Measurements from ENCODE around the gene FAM171A2. TPM values are rescaled to one million over a fixed set of nuclear protein-coding genes. Genes with fewer than 3 reads are reported as not detected.
A peak's percentile ranks its signal among the peaks of the same experiment; 100 is the strongest.
"Not testable (repeated sequence)": the region's sequence is repeated elsewhere in the genome, so short reads cannot be mapped to it uniquely, and the experiment has no call there.

FAM171A2 gene
- total RNA-seq, 1 experiment from 2014 or later, result 29.9 TPM

DNA sequence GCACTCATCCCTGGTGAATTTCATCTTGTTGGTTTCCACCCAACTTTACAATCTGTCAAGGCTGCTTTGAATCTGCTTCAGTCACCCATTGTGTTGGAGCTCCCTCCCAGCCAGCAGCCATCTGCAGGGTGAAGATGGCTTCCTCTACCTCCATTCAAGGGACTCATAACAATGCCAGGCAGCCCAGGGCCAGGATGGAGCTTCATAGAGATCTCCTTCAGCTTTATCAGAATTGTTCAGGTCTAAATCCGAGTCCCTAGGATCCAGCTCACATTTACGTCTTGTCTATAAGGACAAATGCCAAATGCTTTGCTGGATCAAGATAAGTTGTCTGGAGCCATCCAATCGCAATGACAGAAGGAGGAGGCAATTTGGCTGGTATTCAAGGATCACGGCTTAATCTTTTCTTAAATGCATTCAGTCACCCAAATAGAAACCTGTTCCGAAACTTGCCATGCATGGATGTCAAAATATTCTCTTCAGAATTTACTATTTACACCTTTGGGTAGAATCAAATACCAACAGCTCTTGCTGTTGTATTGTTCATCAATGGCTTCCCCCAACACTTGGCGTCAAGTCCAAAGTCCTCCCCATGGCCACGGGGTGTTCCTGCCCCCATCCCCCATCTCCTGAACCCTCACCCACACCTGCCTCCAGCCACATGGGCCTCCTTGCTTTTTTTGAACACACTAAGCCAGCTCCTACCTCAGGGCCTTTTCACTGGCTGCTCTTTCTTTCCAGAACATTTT lies 3.8 kb upstream of the FAM171A2 start (continued):
- TF ChIP-seq, protein P1, sequence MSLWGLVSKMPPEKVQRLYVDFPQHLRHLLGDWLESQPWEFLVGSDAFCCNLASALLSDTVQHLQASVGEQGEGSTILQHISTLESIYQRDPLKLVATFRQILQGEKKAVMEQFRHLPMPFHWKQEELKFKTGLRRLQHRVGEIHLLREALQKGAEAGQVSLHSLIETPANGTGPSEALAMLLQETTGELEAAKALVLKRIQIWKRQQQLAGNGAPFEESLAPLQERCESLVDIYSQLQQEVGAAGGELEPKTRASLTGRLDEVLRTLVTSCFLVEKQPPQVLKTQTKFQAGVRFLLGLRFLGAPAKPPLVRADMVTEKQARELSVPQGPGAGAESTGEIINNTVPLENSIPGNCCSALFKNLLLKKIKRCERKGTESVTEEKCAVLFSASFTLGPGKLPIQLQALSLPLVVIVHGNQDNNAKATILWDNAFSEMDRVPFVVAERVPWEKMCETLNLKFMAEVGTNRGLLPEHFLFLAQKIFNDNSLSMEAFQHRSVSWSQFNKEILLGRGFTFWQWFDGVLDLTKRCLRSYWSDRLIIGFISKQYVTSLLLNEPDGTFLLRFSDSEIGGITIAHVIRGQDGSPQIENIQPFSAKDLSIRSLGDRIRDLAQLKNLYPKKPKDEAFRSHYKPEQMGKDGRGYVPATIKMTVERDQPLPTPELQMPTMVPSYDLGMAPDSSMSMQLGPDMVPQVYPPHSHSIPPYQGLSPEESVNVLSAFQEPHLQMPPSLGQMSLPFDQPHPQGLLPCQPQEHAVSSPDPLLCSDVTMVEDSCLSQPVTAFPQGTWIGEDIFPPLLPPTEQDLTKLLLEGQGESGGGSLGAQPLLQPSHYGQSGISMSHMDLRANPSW (CRISPR knock-in tag; conservative IDR thresholded peaks at IDR 0.05; ENCODE audit: low read depth), result no peak

GRCh38 chr17:44365051-44365450 lies 1.4 kb upstream of the FAM171A2 start:
- peaks cover 42% of the 10 kb centered on the region for H3K27me3 Mint-ChIP-seq (ENCODE audit: low read depth)
- H3K9me3 Mint-ChIP-seq; H3K27ac Mint-ChIP-seq; H3K36me3 Mint-ChIP-seq; ATAC-seq; DNase-seq (ENCODE audit: low spot score): not testable (repeated sequence)
- peaks cover 29% of the 10 kb centered on the region for H3K4me1 Mint-ChIP-seq
- POLR2A ChIA-PET, result interaction anchor here (1.0 kb wide), 1 partner anchor 11 kb away, joined by 3 read pairs; no protein-coding TSS in a partner anchor
- CTCF ChIA-PET, result interaction anchor here (0.7 to 9.4 kb wide), 3 partner anchors 10 to 168 kb away, joined by 4 to 128 read pairs (median 102); no protein-coding TSS in a partner anchor
- peak overlapping the region; percentile 74 for H3K4me3 Mint-ChIP-seq

DNA sequence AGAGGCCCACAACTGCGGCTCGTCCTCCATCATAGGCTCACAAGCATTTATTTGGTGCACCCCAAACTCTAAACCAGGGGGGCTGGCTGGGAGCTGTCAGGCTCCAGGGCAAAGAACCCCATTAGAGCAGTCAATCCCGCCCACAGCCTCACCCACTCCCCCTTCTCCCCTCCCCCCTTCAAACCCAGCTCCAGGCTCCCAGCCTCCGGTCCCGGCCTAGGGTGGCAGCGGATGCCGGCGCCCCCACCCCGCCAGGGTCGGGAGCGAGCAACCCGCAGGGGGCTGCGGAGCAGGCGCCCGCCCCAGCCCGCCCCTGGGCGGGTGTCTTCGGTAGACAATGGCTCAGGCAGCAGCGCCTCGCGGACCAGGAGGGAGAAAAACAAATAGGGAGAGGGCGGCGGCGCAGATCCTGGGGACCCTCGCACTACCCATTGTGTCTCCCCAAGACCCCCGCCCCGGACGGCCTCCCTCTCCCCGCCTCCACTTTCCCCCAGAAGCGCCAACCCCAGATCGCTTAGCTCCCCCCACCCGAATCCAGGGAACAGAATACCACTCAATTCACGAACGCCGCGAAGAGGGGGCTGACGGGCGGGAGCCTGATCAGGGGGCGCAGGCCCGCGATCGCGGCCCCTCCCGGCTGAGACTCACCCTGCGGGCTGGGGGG lies 572 bp downstream of the FAM171A2 start:
- ChIA-PET CTCF (interaction anchor here (0.5 to 9.4 kb wide), 47 partner anchors 9 to 805 kb away, joined by 3 to 128 read pairs (median 5); partner anchors contain the start of genes ASB16, FZD2, GPATCH8 and GRN), POLR2A (interaction anchor here (0.6 to 1.9 kb wide), 3 partner anchors 9 to 21 kb away, joined by 6 read pairs; no protein-coding TSS in a partner anchor)
- no peak for TF ChIP-seq GABPB1 (CRISPR knock-in tag; IDR thresholded peaks at IDR 0.05)
- no peaks in the 10 kb centered on the region for H3K36me3 Mint-ChIP-seq
- H3K4me3 Mint-ChIP-seq, result peak overlapping the region; percentile 71
- peaks cover 22% of the 10 kb centered on the region for H3K4me1 Mint-ChIP-seq
- H3K27me3 Mint-ChIP-seq (ENCODE audit: low read depth), result peaks cover 39% of the 10 kb centered on the region
- H3K27ac Mint-ChIP-seq, result no peak overlapping the region
- ATAC-seq, result peak; percentile 6
- no peak for DNase-seq (ENCODE audit: low spot score)
- no peaks in the 10 kb centered on the region for H3K9me3 Mint-ChIP-seq

- Mint-ChIP-seq H3K9me3 (no peaks in the 10 kb centered on the region), H3K36me3 (no peaks in the 10 kb centered on the region), H3K27ac (no peak overlapping the region), H3K4me3 (peak overlapping the region; percentile 71), H3K27me3 (ENCODE audit: low read depth) (peaks cover 36% of the 10 kb centered on the region), H3K4me1 (peaks cover 22% of the 10 kb centered on the region)
- CTCF ChIA-PET, result interaction anchor here (0.6 to 9.4 kb wide), 20 partner anchors 10 to 806 kb away, joined by 3 to 128 read pairs (median 8); partner anchors contain the start of genes ASB16, GPATCH8, GRN and RUNDC3A
- ATAC-seq, result no peak; the same call in 1 of the 2 replicates
- TF ChIP-seq PRDM15 (CRISPR knock-in tag; IDR thresholded peaks at IDR 0.05), result peak; percentile 67
- TF ChIP-seq FOXK1 (CRISPR knock-in tag; IDR thresholded peaks at IDR 0.05), result no peak
- no peak for DNase-seq (ENCODE audit: low spot score)
- POLR2A ChIA-PET, result interaction anchor here (1.0 to 1.9 kb wide), 2 partner anchors 8 to 17 kb away, joined by 6 read pairs; no protein-coding TSS in a partner anchor
These were observed 1.1 kb downstream of the FAM171A2 start for GRCh38 chr17:44362459-44362948.

All from WTC11 (cell line).